ENCODE measurements around the gene PEAK1.

PEAK1 gene

GRCh38 chr15:77066971-77067690 is 352.8 kb downstream of the PEAK1 start (continued):
- no peak for TF ChIP-seq ZNF132 (tag by site-specific recombination; IDR thresholded peaks at IDR 0.05; ENCODE audit: borderline replicate concordance)
- peak; percentile 47 for TF ChIP-seq ZBTB17 (tag by site-specific recombination; IDR thresholded peaks at IDR 0.05)
- no peak for TF ChIP-seq ZNF112 (tag by site-specific recombination; IDR thresholded peaks at IDR 0.05)
- peak; percentile 97 for TF ChIP-seq PRDM6 (tag by site-specific recombination; IDR thresholded peaks at IDR 0.05)
- TF ChIP-seq ZNF366 (tag by site-specific recombination; conservative IDR thresholded peaks at IDR 0.05): peak; percentile 52
- no peak for TF ChIP-seq ZNF777 (tag by site-specific recombination; IDR thresholded peaks at IDR 0.05; ENCODE audit: borderline replicate concordance)
- TF ChIP-seq ZFP3 (tag by site-specific recombination; IDR thresholded peaks at IDR 0.05; ENCODE audit: low read depth): no peak
- no peak for TF ChIP-seq ZNF394 (tag by site-specific recombination; IDR thresholded peaks at IDR 0.05; ENCODE audit: borderline replicate concordance)
- TF ChIP-seq INSM2 (tag by site-specific recombination; IDR thresholded peaks at IDR 0.05): peak; percentile 93
- TF ChIP-seq ZBTB20 (tag by site-specific recombination; IDR thresholded peaks at IDR 0.05): no peak
- TF ChIP-seq KLF7 (tag by site-specific recombination; IDR thresholded peaks at IDR 0.05; ENCODE audit: borderline replicate concordance): peak; percentile 89; the same call in 1 of the 2 replicates
- TF ChIP-seq ZNF585B (tag by site-specific recombination; IDR thresholded peaks at IDR 0.05): no peak
- peak; percentile 96 for TF ChIP-seq BCL11B (tag by site-specific recombination; IDR thresholded peaks at IDR 0.05; ENCODE audit: low read depth)
- no peak; the same call in 1 of the 2 replicates for TF ChIP-seq TRIM28 (IDR thresholded peaks at IDR 0.05; ENCODE audit: borderline replicate concordance, low read length)
- peak; percentile 95 for TF ChIP-seq ZBTB44 (tag by site-specific recombination; IDR thresholded peaks at IDR 0.05)
- TF ChIP-seq IKZF3 (tag by site-specific recombination; IDR thresholded peaks at IDR 0.05): peak; percentile 92
- TF ChIP-seq ZNF776 (tag by site-specific recombination; IDR thresholded peaks at IDR 0.05; ENCODE audit: borderline replicate concordance): no peak
- TF ChIP-seq ZNF510 (tag by site-specific recombination; IDR thresholded peaks at IDR 0.05; ENCODE audit: insufficient replicate concordance): no peak
- TF ChIP-seq YY2 (tag by site-specific recombination; IDR thresholded peaks at IDR 0.05): peak; percentile 60
- TF ChIP-seq ZNF114 (tag by site-specific recombination; IDR thresholded peaks at IDR 0.05): no peak
- no peak for TF ChIP-seq ZNF121 (tag by site-specific recombination; IDR thresholded peaks at IDR 0.05)
- no peak for TF ChIP-seq ZNF157 (tag by site-specific recombination; IDR thresholded peaks at IDR 0.05)
- no peak for TF ChIP-seq ZNF416 (tag by site-specific recombination; IDR thresholded peaks at IDR 0.05)
- peak; percentile 85 for TF ChIP-seq ZNF629 (tag by site-specific recombination; IDR thresholded peaks at IDR 0.05)
- TF ChIP-seq REST (tag by site-specific recombination; IDR thresholded peaks at IDR 0.05): no peak
- no peak for TF ChIP-seq SETDB1 (IDR thresholded peaks at IDR 0.05; ENCODE audit: insufficient read length, low read length)
- TF ChIP-seq ZNF133 (tag by site-specific recombination; IDR thresholded peaks at IDR 0.05): no peak
- no peak for TF ChIP-seq SP2 (tag by site-specific recombination; IDR thresholded peaks at IDR 0.05)
- TF ChIP-seq ZNF404 (tag by site-specific recombination; IDR thresholded peaks at IDR 0.05): no peak
- no peak for TF ChIP-seq PBX3 (CRISPR knock-in tag; IDR thresholded peaks at IDR 0.05)
- no peak for TF ChIP-seq ZNF16 (tag by site-specific recombination; IDR thresholded peaks at IDR 0.05; ENCODE audit: low read depth)
- TF ChIP-seq EGR2 (tag by site-specific recombination; IDR thresholded peaks at IDR 0.05; ENCODE audit: low read depth): no peak

All from HEK293 (cell line).